GM23338 (cell line): ENCODE measurements around the gene PRSS58. TPM values are rescaled to one million over a fixed set of nuclear protein-coding genes. Genes with fewer than 3 reads are reported as not detected.
A peak's percentile ranks its signal among the peaks of the same experiment; 100 is the strongest.

ENCODE experiments used
- ATAC-seq: fragments of 200-7000 bp; cut with Tn5 transposase; 3 replicates; pipeline ENCODE4 v1.9.1; 2020
- DNase-seq: peaks from one replicate; pipeline ENCODE4 v3.0.0-alpha.2; 2015; ENCODE audit warnings: low spot score
- H2AFZ ChIP-seq: fragments of 200-600 bp; sonication (generic); 2 replicates; pipeline ENCODE4 v1.8.0; 2016; ENCODE audit warnings: antibody characterized with exemption, mild to moderate bottlenecking, moderate library complexity
- H3F3A ChIP-seq: fragments of 200-600 bp; sonication (generic); replicated peaks from 2 replicates; pipeline ENCODE4 v1.8.0; 2017; ENCODE audit warnings: antibody characterized with exemption, mixed run types, low read depth
- H3K27ac ChIP-seq: fragments of 200-600 bp; sonication (generic); 2 replicates; pipeline ENCODE4 v1.6.1; 2016; ENCODE audit warnings: low read depth
- H3K27me3 ChIP-seq: fragments of 200-600 bp; sonication (generic); 2 replicates; pipeline ENCODE4 v1.8.0; 2016; ENCODE audit warnings: mild to moderate bottlenecking, mixed run types, moderate library complexity; ENCODE audit not compliant: insufficient read depth
- H3K36me3 ChIP-seq: fragments of 200-600 bp; sonication (generic); 2 replicates; pipeline ENCODE4 v1.8.0; 2016; ENCODE audit warnings: mild to moderate bottlenecking; ENCODE audit not compliant: insufficient read depth
- H3K4me1 ChIP-seq: fragments of 200-600 bp; sonication (generic); 2 replicates; pipeline ENCODE4 v1.8.0; 2016; ENCODE audit warnings: mild to moderate bottlenecking, moderate library complexity; ENCODE audit not compliant: insufficient read depth
- H3K4me2 ChIP-seq: fragments of 200-600 bp; sonication (generic); 2 replicates; pipeline ENCODE4 v1.7.1; 2017; ENCODE audit warnings: mixed run types
- H3K4me3 ChIP-seq: fragments of 200-600 bp; sonication (generic); 2 replicates; pipeline ENCODE4 v1.6.1; 2016; ENCODE audit warnings: mixed run types
- H3K79me2 ChIP-seq: fragments of 200-600 bp; sonication (generic); replicated peaks from 2 replicates; pipeline ENCODE4 v1.8.0; 2017; ENCODE audit warnings: mild to moderate bottlenecking; ENCODE audit not compliant: insufficient read depth
- H3K9me2 ChIP-seq: fragments of 200-600 bp; sonication (generic); 2 replicates; pipeline ENCODE4 v1.8.0; 2017; ENCODE audit not compliant: insufficient read depth
- H4K20me1 ChIP-seq: fragments of 200-600 bp; sonication (generic); replicated peaks from 2 replicates; pipeline ENCODE4 v1.8.0; 2017; ENCODE audit warnings: mild to moderate bottlenecking; ENCODE audit not compliant: insufficient read depth
- H3K27ac Mint-ChIP-seq: 2 replicates; pipeline ENCODE4 v1.8.0; 2020; ENCODE audit warnings: inconsistent platforms, mild to moderate bottlenecking, moderate library complexity, mixed read lengths
- H3K27me3 Mint-ChIP-seq: 3 replicates; pipeline ENCODE4 v1.8.0; 2022; ENCODE audit warnings: low read depth, mild to moderate bottlenecking, moderate library complexity, mixed read lengths, inconsistent platforms; ENCODE audit not compliant: insufficient read depth, poor library complexity
- H3K36me3 Mint-ChIP-seq: 3 replicates; pipeline ENCODE4 v1.8.0; 2021; ENCODE audit warnings: low read depth, mild to moderate bottlenecking, inconsistent platforms, moderate library complexity, mixed read lengths
- H3K4me1 Mint-ChIP-seq: 3 replicates; pipeline ENCODE4 v1.8.0; 2020; ENCODE audit warnings: mild to moderate bottlenecking, inconsistent platforms, mixed read lengths
- H3K4me3 Mint-ChIP-seq: 3 replicates; pipeline ENCODE4 v1.8.0; 2021; ENCODE audit warnings: moderate library complexity, mild to moderate bottlenecking, inconsistent platforms, mixed read lengths
- H3K9me3 Mint-ChIP-seq: 3 replicates; pipeline ENCODE4 v1.8.0; 2020; ENCODE audit warnings: moderate library complexity, mild to moderate bottlenecking, inconsistent platforms, mixed read lengths
- CREB1 ChIP-seq: fragments of 250-450 bp; sonication (Bioruptor Pico); IDR thresholded peaks from 2 replicates; pipeline ENCODE4 v1.5.0; 2020; ENCODE audit warnings: low read depth, mild to moderate bottlenecking, moderate library complexity
- EZH2 ChIP-seq: fragments of 200-600 bp; sonication (generic); IDR thresholded peaks from one replicate; pipeline ENCODE4 v1.8.0; 2017; ENCODE audit warnings: antibody characterized with exemption, mild to moderate bottlenecking, low read depth; ENCODE audit not compliant: unreplicated experiment
- POLR2AphosphoS5 ChIP-seq: IDR thresholded peaks from 2 replicates; pipeline ENCODE4 v1.6.1; 2016; ENCODE audit warnings: antibody characterized with exemption, low read depth
- polyA plus RNA-seq: library from polyadenylated mRNA; unstranded; fragments of >200 nt; fragmentation: Nextera tagmentation; extraction: Ambion mirVana; gene quantifications from 2 replicates; pipeline ENCODE4 v1.2.1, GENCODE V29; 2016
- total RNA-seq: library from RNA; depleted of rRNA; stranded (reverse); fragments of >200 nt; shearing (Covaris generic); gene quantifications from 2 replicates; pipeline ENCODE4 v1.2.3, GENCODE V29; 2014
- TF ChIP-seq, protein P1 (sequence below): IDR thresholded peaks from one replicate; pipeline ENCODE4 v1.6.1; 2018; ENCODE audit warnings: antibody characterized with exemption; ENCODE audit not compliant: unreplicated experiment
- TF ChIP-seq, protein P2 (sequence below), 2 experiments: fragments of 200-600 bp in 1 of 2; sonication (generic) in 1 of 2; conservative IDR thresholded peaks; 2 replicates each; pipeline versions ENCODE4 v1.5.1 to v1.6.1; 2016 to 2017; ENCODE audit warnings: antibody characterized with exemption in 2 of 2, low read depth in 2 of 2, mild to moderate bottlenecking in 2 of 2, moderate library complexity in 1 of 2
- TF ChIP-seq, protein P3 (sequence below): fragments of 250-450 bp; sonication (Bioruptor Pico); IDR thresholded peaks from 2 replicates; pipeline ENCODE4 v1.5.0; 2020; ENCODE audit warnings: mild to moderate bottlenecking, moderate library complexity

Gene PRSS58
- total and polyA plus RNA-seq, 2 experiments from 2014 or later: not detected

DNA sequence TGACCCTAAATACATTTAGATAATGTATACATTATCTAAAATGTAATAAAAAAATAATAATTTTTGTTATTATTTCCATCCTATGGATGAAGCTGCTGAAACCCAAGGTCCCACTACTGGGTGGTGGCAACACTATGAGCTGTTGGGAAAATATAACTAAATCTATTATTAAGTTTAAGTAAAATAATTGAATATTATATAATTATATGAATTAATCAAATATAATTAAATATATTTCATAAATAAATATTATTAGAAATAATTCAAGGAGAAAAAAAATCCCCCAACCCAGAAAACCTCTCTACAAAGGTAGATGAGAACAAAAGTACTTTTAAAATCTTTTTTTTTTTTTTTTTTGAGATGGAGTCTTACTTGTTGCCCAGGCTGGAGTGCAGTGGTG is 7.9 kb downstream of the PRSS58 start (continued):
- TF ChIP-seq, protein P1, sequence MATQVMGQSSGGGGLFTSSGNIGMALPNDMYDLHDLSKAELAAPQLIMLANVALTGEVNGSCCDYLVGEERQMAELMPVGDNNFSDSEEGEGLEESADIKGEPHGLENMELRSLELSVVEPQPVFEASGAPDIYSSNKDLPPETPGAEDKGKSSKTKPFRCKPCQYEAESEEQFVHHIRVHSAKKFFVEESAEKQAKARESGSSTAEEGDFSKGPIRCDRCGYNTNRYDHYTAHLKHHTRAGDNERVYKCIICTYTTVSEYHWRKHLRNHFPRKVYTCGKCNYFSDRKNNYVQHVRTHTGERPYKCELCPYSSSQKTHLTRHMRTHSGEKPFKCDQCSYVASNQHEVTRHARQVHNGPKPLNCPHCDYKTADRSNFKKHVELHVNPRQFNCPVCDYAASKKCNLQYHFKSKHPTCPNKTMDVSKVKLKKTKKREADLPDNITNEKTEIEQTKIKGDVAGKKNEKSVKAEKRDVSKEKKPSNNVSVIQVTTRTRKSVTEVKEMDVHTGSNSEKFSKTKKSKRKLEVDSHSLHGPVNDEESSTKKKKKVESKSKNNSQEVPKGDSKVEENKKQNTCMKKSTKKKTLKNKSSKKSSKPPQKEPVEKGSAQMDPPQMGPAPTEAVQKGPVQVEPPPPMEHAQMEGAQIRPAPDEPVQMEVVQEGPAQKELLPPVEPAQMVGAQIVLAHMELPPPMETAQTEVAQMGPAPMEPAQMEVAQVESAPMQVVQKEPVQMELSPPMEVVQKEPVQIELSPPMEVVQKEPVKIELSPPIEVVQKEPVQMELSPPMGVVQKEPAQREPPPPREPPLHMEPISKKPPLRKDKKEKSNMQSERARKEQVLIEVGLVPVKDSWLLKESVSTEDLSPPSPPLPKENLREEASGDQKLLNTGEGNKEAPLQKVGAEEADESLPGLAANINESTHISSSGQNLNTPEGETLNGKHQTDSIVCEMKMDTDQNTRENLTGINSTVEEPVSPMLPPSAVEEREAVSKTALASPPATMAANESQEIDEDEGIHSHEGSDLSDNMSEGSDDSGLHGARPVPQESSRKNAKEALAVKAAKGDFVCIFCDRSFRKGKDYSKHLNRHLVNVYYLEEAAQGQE: no peak
- TF ChIP-seq POLR2AphosphoS5: no peak
- TF ChIP-seq EZH2: no peak
- TF ChIP-seq CREB1 (CRISPR knock-in tag): no peak

DNA sequence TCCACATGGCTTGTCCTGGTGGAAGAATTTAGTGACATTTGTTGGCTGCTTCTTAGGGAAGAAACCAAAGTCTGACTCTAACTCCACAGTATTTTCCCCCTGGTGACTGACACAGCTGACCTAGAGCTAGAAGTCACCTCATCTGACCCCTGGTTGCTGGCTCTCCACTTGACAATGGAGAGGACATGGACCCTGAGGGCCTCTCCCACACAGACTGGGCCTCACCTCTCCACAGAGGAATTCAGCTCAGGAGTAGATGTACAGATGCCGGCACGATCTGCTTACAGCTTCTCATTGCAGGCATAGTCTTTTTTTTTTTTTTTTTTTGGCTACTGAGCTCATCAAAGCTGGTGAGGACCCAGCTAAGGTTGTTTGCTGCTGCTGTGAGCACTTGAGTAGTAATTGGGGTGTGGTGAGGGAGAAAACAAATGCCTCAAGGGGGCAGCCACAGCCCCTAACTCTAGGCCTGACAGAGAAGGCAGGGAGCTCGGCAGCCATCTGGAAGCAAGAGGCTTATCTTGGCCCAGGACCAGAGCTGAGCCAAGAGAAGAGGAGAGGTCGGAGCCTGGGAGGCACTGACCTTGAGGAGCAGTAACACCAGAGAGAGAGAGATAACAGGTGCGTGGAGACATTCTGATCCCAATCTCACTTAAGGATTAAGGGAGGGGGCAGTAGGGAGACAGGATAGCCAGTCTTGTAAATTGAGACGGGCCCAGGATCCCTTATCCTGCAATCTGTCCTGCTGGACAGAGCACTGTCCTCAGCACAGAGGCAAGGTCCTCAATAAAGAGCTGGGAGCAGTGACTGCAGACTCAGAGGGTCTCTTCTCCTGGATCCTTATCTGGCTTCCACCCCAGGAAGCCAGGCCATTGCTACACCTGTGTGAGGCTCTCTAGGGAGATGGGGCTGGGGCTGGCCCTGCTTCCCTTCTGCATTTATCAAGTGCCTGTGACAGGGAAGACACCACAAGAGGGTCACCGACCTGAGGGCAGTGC is 9.4 kb downstream of the PRSS58 start:
- H3K4me3 Mint-ChIP-seq: no peak overlapping the region
- DNase-seq: peak; percentile 34

More for the DNA sequence above, 9.4 kb downstream of the PRSS58 start:
- TF ChIP-seq, protein P2, sequence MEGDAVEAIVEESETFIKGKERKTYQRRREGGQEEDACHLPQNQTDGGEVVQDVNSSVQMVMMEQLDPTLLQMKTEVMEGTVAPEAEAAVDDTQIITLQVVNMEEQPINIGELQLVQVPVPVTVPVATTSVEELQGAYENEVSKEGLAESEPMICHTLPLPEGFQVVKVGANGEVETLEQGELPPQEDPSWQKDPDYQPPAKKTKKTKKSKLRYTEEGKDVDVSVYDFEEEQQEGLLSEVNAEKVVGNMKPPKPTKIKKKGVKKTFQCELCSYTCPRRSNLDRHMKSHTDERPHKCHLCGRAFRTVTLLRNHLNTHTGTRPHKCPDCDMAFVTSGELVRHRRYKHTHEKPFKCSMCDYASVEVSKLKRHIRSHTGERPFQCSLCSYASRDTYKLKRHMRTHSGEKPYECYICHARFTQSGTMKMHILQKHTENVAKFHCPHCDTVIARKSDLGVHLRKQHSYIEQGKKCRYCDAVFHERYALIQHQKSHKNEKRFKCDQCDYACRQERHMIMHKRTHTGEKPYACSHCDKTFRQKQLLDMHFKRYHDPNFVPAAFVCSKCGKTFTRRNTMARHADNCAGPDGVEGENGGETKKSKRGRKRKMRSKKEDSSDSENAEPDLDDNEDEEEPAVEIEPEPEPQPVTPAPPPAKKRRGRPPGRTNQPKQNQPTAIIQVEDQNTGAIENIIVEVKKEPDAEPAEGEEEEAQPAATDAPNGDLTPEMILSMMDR (conservative IDR thresholded peaks at IDR 0.05; ENCODE audit: low read depth in 2 of 2): peak in 1 of 2 experiments; percentile 48; a peak in 2 of 4 replicates
- TF ChIP-seq EZH2: no peak
- TF ChIP-seq, protein P3, sequence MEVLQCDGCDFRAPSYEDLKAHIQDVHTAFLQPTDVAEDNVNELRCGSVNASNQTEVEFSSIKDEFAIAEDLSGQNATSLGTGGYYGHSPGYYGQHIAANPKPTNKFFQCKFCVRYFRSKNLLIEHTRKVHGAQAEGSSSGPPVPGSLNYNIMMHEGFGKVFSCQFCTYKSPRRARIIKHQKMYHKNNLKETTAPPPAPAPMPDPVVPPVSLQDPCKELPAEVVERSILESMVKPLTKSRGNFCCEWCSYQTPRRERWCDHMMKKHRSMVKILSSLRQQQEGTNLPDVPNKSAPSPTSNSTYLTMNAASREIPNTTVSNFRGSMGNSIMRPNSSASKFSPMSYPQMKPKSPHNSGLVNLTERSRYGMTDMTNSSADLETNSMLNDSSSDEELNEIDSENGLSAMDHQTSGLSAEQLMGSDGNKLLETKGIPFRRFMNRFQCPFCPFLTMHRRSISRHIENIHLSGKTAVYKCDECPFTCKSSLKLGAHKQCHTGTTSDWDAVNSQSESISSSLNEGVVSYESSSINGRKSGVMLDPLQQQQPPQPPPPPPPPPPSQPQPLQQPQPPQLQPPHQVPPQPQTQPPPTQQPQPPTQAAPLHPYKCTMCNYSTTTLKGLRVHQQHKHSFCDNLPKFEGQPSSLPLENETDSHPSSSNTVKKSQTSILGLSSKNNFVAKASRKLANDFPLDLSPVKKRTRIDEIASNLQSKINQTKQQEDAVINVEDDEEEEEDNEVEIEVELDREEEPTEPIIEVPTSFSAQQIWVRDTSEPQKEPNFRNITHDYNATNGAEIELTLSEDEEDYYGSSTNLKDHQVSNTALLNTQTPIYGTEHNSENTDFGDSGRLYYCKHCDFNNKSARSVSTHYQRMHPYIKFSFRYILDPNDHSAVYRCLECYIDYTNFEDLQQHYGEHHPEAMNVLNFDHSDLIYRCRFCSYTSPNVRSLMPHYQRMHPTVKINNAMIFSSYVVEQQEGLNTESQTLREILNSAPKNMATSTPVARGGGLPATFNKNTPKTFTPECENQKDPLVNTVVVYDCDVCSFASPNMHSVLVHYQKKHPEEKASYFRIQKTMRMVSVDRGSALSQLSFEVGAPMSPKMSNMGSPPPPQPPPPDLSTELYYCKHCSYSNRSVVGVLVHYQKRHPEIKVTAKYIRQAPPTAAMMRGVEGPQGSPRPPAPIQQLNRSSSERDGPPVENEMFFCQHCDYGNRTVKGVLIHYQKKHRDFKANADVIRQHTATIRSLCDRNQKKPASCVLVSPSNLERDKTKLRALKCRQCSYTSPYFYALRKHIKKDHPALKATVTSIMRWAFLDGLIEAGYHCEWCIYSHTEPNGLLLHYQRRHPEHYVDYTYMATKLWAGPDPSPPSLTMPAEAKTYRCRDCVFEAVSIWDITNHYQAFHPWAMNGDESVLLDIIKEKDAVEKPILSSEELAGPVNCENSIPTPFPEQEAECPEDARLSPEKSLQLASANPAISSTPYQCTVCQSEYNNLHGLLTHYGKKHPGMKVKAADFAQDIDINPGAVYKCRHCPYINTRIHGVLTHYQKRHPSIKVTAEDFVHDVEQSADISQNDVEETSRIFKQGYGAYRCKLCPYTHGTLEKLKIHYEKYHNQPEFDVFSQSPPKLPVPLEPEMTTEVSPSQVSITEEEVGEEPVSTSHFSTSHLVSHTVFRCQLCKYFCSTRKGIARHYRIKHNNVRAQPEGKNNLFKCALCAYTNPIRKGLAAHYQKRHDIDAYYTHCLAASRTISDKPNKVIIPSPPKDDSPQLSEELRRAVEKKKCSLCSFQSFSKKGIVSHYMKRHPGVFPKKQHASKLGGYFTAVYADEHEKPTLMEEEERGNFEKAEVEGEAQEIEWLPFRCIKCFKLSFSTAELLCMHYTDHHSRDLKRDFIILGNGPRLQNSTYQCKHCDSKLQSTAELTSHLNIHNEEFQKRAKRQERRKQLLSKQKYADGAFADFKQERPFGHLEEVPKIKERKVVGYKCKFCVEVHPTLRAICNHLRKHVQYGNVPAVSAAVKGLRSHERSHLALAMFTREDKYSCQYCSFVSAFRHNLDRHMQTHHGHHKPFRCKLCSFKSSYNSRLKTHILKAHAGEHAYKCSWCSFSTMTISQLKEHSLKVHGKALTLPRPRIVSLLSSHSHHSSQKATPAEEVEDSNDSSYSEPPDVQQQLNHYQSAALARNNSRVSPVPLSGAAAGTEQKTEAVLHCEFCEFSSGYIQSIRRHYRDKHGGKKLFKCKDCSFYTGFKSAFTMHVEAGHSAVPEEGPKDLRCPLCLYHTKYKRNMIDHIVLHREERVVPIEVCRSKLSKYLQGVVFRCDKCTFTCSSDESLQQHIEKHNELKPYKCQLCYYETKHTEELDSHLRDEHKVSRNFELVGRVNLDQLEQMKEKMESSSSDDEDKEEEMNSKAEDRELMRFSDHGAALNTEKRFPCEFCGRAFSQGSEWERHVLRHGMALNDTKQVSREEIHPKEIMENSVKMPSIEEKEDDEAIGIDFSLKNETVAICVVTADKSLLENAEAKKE: no peak
- Histone ChIP-seq H3K9me2 (no peaks in the 10 kb centered on the region; the same call in 1 of the 2 replicates), H3K79me2 (no peaks in the 10 kb centered on the region), H2AFZ (peak overlapping the region; percentile 78), H3K36me3 (no peaks in the 10 kb centered on the region), H3K4me2 (no peak overlapping the region), H3F3A (no peaks in the 10 kb centered on the region), H3K4me3 (no peak overlapping the region), H3K27me3 (no peaks in the 10 kb centered on the region), H4K20me1 (no peaks in the 10 kb centered on the region), H3K27ac (no peak overlapping the region), H3K4me1 (peaks cover 6% of the 10 kb centered on the region)
- H3K27me3 Mint-ChIP-seq: peaks cover 9% of the 10 kb centered on the region
- peak; percentile 85 for ATAC-seq
- no peaks in the 10 kb centered on the region; the same call in 2 of the 3 replicates for H3K9me3 Mint-ChIP-seq
- no peaks in the 10 kb centered on the region for H3K36me3 Mint-ChIP-seq
- no peak overlapping the region for H3K27ac Mint-ChIP-seq
- H3K4me1 Mint-ChIP-seq: peaks cover 9% of the 10 kb centered on the region
